GM10266 (cell line): Measurements from ENCODE around the gene YTHDC1.

ENCODE experiments used
- DNase-seq: peaks from one replicate; pipeline ENCODE4 v3.0.0; 2012; ENCODE audit errors: extremely low spot score
- TF ChIP-seq, protein P1 (sequence below): IDR thresholded peaks from 2 replicates; pipeline ENCODE4 v1.5.1; 2012; ENCODE audit warnings: mild to moderate bottlenecking, low read depth; ENCODE audit not compliant: control insufficient read depth, insufficient read depth; ENCODE audit errors: missing control alignments

Gene YTHDC1

DNA sequence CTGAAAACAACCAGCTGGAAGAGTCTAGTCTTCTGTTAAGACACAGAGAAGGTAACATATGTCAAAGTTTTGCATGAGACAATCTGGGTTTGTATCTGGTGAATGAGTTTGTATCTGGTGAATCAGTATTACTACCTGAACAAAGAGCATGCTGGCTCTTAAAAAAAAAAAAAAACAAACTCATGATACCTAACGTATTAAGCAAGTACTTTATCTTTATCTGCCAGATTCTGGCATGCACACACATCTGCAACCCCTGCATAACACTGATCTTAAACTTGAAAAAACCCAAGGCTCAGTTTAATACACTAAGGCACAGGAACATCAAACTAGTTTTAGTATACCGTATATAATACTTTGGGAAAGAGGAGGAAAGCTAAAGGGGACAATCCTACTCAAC is 5.8 kb downstream of the YTHDC1 start:
- DNase-seq, result no peak
- TF ChIP-seq, protein P1, sequence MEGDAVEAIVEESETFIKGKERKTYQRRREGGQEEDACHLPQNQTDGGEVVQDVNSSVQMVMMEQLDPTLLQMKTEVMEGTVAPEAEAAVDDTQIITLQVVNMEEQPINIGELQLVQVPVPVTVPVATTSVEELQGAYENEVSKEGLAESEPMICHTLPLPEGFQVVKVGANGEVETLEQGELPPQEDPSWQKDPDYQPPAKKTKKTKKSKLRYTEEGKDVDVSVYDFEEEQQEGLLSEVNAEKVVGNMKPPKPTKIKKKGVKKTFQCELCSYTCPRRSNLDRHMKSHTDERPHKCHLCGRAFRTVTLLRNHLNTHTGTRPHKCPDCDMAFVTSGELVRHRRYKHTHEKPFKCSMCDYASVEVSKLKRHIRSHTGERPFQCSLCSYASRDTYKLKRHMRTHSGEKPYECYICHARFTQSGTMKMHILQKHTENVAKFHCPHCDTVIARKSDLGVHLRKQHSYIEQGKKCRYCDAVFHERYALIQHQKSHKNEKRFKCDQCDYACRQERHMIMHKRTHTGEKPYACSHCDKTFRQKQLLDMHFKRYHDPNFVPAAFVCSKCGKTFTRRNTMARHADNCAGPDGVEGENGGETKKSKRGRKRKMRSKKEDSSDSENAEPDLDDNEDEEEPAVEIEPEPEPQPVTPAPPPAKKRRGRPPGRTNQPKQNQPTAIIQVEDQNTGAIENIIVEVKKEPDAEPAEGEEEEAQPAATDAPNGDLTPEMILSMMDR, result no peak

DNA sequence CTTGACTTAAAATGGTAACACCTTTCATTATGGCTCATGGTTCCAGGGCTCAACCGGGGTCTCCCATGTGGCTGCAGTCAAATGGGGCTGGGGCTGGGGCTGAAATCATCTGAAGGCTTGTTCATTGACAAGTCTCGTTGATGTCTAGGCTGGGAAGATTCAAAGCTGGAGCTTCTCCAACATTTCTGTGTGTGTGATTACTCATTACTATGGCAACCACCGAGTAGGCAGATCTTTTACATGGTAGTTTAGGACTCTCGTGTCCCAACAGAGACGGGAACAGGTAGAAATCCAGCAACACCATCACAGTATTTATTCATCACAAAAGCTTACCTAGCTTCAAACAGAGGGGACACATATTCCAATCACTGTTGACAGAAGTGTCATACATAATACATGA is 7.8 kb downstream of the YTHDC1 start:
- DNase-seq, result no peak
- TF ChIP-seq, protein P1, result no peak

DNA sequence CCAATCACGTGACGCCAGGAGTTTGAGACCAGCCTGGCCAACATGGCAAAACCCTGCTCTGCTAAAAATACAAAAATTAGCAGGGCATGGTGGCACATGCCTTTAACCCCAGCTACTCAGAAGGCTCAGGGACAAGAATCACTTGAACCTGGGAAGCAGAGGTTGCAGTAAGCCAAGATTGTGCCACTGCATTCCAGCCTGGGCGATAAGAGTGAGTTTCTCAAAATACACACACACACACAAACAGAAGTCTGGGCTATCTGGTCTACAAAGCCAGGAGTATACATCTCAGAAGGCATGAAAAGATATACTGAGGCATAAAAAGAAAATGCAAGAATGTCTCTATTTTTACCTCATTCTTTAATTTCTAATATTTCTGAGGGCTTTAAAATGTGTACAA is 11.3 kb downstream of the YTHDC1 start:
- DNase-seq, result no peak
- TF ChIP-seq, protein P1, result no peak

DNA sequence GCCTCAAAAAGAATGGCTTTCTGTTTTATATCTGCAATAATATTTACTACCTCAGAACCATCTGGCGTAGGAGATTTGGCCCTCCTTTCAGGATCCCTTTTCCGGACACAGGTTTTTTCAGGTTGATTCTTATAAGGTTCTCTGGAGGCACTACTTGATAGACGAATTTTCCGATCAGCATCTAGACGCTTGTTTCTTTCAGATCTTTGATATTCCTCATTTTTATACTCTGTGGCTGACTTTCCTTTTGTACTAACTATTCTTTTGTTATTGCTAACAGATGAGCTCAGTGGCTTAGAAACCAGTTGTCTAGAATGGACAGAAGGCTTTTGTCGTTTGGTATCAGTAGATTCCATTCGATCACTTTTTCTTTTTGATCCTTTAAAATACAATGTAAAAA is 12.4 kb downstream of the YTHDC1 start:
- DNase-seq, result no peak
- TF ChIP-seq, protein P1, result no peak

DNA sequence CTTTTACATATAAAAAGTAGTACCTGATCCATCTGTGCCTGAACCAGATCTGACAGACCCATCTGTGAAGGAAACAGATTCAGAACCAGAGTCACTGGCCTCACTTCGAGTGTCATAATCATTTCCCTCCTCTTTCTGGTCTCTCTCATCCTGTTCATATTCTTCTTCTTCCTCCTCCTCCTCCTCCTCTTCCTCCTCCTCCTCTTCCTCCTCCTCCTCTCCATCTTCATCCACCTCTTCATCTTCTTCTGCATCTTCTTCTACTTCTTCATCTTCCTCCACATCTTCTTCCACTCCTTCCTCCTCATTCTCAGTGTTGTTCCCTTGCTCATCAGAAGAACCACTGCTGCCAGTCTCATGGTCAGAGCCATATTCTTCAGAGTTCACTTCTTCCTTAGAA is 12.9 kb downstream of the YTHDC1 start:
- no peak for DNase-seq
- TF ChIP-seq, protein P1, result no peak

DNA sequence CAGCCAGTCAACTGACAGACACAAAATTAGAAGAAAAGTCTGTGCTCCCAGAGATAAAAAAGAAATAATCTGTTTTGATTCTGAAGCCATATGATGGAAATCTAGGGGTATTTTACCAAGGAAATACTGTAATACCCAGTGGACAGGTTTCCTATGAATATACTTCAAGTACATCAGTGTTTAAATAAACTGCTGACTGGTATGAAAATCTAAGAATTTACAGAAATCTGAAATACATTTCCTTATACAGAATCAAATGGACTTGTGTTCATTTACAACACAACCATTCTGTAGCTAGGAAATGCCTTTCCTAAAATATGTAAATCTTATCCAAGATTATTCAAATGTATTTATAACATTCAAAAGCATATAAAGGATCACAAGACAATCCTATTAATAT is 13.4 kb downstream of the YTHDC1 start:
- TF ChIP-seq, protein P1, result no peak
- no peak for DNase-seq

DNA sequence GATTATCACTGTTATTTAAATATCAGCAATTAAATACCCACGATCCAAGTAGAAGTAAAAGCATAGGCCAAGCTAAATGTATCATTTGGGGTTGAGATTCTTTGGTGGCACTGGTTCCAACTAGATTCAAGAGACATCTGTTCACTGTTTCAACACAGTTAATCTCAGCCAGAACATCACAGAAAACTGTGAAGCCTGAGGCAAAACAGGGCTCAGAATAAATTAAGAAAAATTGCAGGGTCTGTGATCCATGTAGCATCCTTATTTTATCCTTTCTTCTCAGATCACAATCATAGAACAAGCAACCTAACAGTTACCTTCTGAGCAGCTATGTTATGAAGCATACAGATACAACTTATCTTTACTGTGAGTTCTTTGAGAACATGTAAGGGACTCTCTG is 23.7 kb downstream of the YTHDC1 start:
- DNase-seq, result no peak
- TF ChIP-seq, protein P1, result no peak
